ENCODE data around the gene SH3RF1.

The SH3RF1 gene

GRCh38 chr4:169163947-169164668 is 106.6 kb downstream of the SH3RF1 start:
- H3K4me1 ChIP-seq (ENCODE audit: low read depth, poor library complexity, severe bottlenecking): peaks cover 5% of the 10 kb centered on the region
- H3K4me2 ChIP-seq: no peak overlapping the region
- no peaks in the 10 kb centered on the region for H3K79me2 ChIP-seq (ENCODE audit: insufficient read depth, low read depth)
- H3K4me3 ChIP-seq (IDR thresholded peaks at IDR 0.05; ENCODE audit: insufficient read depth, low read depth, low read length): no peak overlapping the region
- no peak overlapping the region for H2AFZ ChIP-seq (ENCODE audit: low read depth)
- H3K27ac ChIP-seq: no peak overlapping the region
- no peaks in the 10 kb centered on the region for H3K36me3 ChIP-seq (ENCODE audit: insufficient read depth)
- no peaks in the 10 kb centered on the region for H4K20me1 ChIP-seq (ENCODE audit: insufficient read depth)
- no peak for TF ChIP-seq CTCF (conservative IDR thresholded peaks at IDR 0.05; ENCODE audit: low read depth, low read length)
- no peak overlapping the region for H3K9ac ChIP-seq
- no peaks in the 10 kb centered on the region for H3K27me3 ChIP-seq (ENCODE audit: insufficient read depth, low read depth)

GRCh38 chr4:169163495-169163894 is 107.3 kb downstream of the SH3RF1 start:
- H3K4me1 ChIP-seq (ENCODE audit: low read depth, poor library complexity, severe bottlenecking): peaks cover 5% of the 10 kb centered on the region
- H3K36me3 ChIP-seq (ENCODE audit: insufficient read depth): no peaks in the 10 kb centered on the region
- TF ChIP-seq CTCF (conservative IDR thresholded peaks at IDR 0.05; ENCODE audit: low read depth, low read length): no peak
- H3K79me2 ChIP-seq (ENCODE audit: insufficient read depth, low read depth): no peaks in the 10 kb centered on the region
- H3K4me3 ChIP-seq (IDR thresholded peaks at IDR 0.05; ENCODE audit: insufficient read depth, low read depth, low read length): no peak overlapping the region
- H3K4me2 ChIP-seq: no peak overlapping the region
- H4K20me1 ChIP-seq (ENCODE audit: insufficient read depth): no peaks in the 10 kb centered on the region
- no peak overlapping the region for H3K27ac ChIP-seq
- no peak overlapping the region for H3K9ac ChIP-seq
- no peaks in the 10 kb centered on the region for H3K27me3 ChIP-seq (ENCODE audit: insufficient read depth, low read depth)
- no peak overlapping the region for H2AFZ ChIP-seq (ENCODE audit: low read depth)

- H3K79me2 ChIP-seq (ENCODE audit: insufficient read depth, low read depth): no peaks in the 10 kb centered on the region
- H3K4me3 ChIP-seq (IDR thresholded peaks at IDR 0.05; ENCODE audit: insufficient read depth, low read depth, low read length): no peak overlapping the region
- no peaks in the 10 kb centered on the region for H3K27me3 ChIP-seq (ENCODE audit: insufficient read depth, low read depth)
- H2AFZ ChIP-seq (ENCODE audit: low read depth): no peak overlapping the region
- no peaks in the 10 kb centered on the region for H3K36me3 ChIP-seq (ENCODE audit: insufficient read depth)
- no peak overlapping the region for H3K9ac ChIP-seq
- no peak overlapping the region for H3K4me2 ChIP-seq
- H3K27ac ChIP-seq: no peak overlapping the region
- no peaks in the 10 kb centered on the region for H3K4me1 ChIP-seq (ENCODE audit: low read depth, poor library complexity, severe bottlenecking)
- no peak for TF ChIP-seq CTCF (conservative IDR thresholded peaks at IDR 0.05; ENCODE audit: low read depth, low read length)
- H4K20me1 ChIP-seq (ENCODE audit: insufficient read depth): no peaks in the 10 kb centered on the region
Measured at GRCh38 chr4:169160825-169161224, 109.9 kb downstream of the SH3RF1 start.

DNA sequence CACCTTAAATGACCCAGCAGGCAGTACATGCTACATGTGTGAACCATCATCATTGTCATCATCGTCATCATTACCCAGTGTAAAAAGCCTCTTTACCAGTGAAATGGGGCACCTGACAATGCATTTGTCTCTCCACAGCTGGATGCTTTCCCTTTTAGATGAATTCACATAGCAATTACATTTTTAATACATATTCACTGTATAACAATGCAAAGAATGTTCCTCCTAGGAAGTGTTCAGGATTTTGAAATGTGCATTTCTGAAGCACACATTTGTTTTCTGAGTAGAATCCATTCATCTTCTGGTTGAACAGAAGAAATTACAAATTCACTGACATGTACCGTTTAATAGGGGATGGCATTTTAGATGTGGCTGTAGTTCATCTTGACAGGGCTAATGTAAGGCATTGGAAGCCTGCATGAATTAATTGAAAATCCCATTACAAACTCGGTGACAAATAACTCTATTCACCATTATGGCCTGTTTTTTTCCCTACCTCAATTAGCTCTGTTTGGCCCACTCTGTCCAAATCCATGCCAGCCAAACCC is 111.1 kb downstream of the SH3RF1 start:
- H3K4me3 ChIP-seq (IDR thresholded peaks at IDR 0.05; ENCODE audit: insufficient read depth, low read depth, low read length): no peak overlapping the region
- H3K4me2 ChIP-seq: no peak overlapping the region
- H3K4me1 ChIP-seq (ENCODE audit: low read depth, poor library complexity, severe bottlenecking): no peaks in the 10 kb centered on the region
- no peaks in the 10 kb centered on the region for H3K27me3 ChIP-seq (ENCODE audit: insufficient read depth, low read depth)
- H4K20me1 ChIP-seq (ENCODE audit: insufficient read depth): no peaks in the 10 kb centered on the region
- H3K79me2 ChIP-seq (ENCODE audit: insufficient read depth, low read depth): no peaks in the 10 kb centered on the region
- H3K27ac ChIP-seq: no peak overlapping the region
- H3K36me3 ChIP-seq (ENCODE audit: insufficient read depth): no peaks in the 10 kb centered on the region
- H2AFZ ChIP-seq (ENCODE audit: low read depth): no peak overlapping the region
- H3K9ac ChIP-seq: no peak overlapping the region
- no peak for TF ChIP-seq CTCF (conservative IDR thresholded peaks at IDR 0.05; ENCODE audit: low read depth, low read length)
